K562 treated with DMSO at 1 percent for 12 hours (cell line): ENCODE data around the gene H2AZ2. TPM values are rescaled to one million over a fixed set of nuclear protein-coding genes. Genes with fewer than 3 reads are reported as not detected.

Experiments used
- total RNA-seq: library from RNA; unstranded; fragments of 300-600 nt; gene quantifications from 2 replicates; pipeline ENCODE4 v1.2.3, GENCODE V29; 2022; ENCODE audit not compliant: insufficient read depth

Gene H2AZ2
- 291 and 358 TPM in 2 replicates for total RNA-seq

GRCh38 chr7:44847920-44848634 is at the start of gene H2AZ2:
TSS of gene H2AZ2 (minus strand) at chr7:44848087. CDS start at chr7:44847971, 116 bp downstream.

GRCh38 chr7:44885394-44886317 is 37.8 kb upstream of the H2AZ2 start, which contains the start of gene PURB:
TSS of gene PURB (minus strand) at chr7:44885530. CDS start at chr7:44885348, 182 bp downstream.

GRCh38 chr7:44796504-44797328 is 51.2 kb downstream of the H2AZ2 start, which contains the start of gene PPIA:
TSS of gene PPIA (plus strand) at chr7:44796681. CDS start at chr7:44796725, 44 bp downstream.

Other genes with a start within 250 kb of the H2AZ2 start
- 48.4 and 83.6 TPM in 2 replicates for gene OGDH, start 241.5 kb downstream of the H2AZ2 start, total RNA-seq
- gene ZMIZ2, start 99.2 kb downstream of the H2AZ2 start, total RNA-seq: 5.6 and 21.3 TPM in 2 replicates
- gene PPIA, start 51.4 kb downstream of the H2AZ2 start, total RNA-seq: 1,399 and 1,834 TPM in 2 replicates
- gene PURB, start 37.4 kb upstream of the H2AZ2 start, total RNA-seq: 3.5 and 12.6 TPM in 2 replicates
- not detected in 2 replicates for gene MYO1G, start 130.9 kb upstream of the H2AZ2 start, total RNA-seq
- 33.8 and 41.7 TPM in 2 replicates for gene CCM2, start 152.1 kb upstream of the H2AZ2 start, total RNA-seq
- not detected in 2 replicates for gene NACAD, start 240.9 kb upstream of the H2AZ2 start, total RNA-seq